K562 (cell line): ENCODE data around the gene CLIC1. TPM values are rescaled to one million over a fixed set of nuclear protein-coding genes. Genes with fewer than 3 reads are reported as not detected.

Source experiments
- ATAC-seq: fragments of 200-7000 bp; cut with Tn5 transposase; 3 replicates; pipeline ENCODE4 v1.9.1; 2020; ENCODE audit warnings: moderate library complexity
- BruUV-seq: library from RNA; stranded (reverse); fragments of 400-500 nt; replicated peaks from 2 replicates; lab custom pipeline; 2021; lab: Mats Ljungman, UMichigan
- CTCF ChIA-PET: fragments of 300-600 bp; formaldehyde crosslinking; extraction: SDS; loops from one replicate; lab custom pipeline; 2021; ENCODE audit warnings: low intra/inter-chr PET ratio; lab: Yijun Ruan, JAX
- POLR2A ChIA-PET: fragments of 300-600, 350-650 bp; sonication (Branson Sonifier 250); formaldehyde crosslinking; extraction: SDS; loops from one replicate; lab custom pipeline; 2021; ENCODE audit warnings: antibody characterized with exemption, inconsistent platforms; lab: Yijun Ruan, JAX
- DNase-seq, 4 experiments: peaks; one replicate each; pipeline versions ENCODE4 v3.0.0 to v3.0.0-alpha.2; 2011 to 2018; ENCODE audit warnings: low spot score in 3 of 4, mixed read lengths in 3 of 4; ENCODE audit errors: extremely low read depth in 1 of 4
- FAIRE-seq: peaks from 2 replicates; lab custom pipeline; 2011; peaks lifted over from hg19 to GRCh38; lab: Jason Lieb, UNC
- H2AFZ ChIP-seq: 2 replicates; pipeline ENCODE4 v1.6.0; 2011; ENCODE audit warnings: low read depth, low read length, control low read depth, inconsistent platforms
- H3K27ac ChIP-seq: fragments of 200-600 bp; 3 replicates; pipeline ENCODE4 v1.8.0; 2011; ENCODE audit warnings: low read depth, mild to moderate bottlenecking, control low read depth, inconsistent platforms, low read length, moderate library complexity, mixed read lengths; ENCODE audit errors: extremely low read depth
- H3K27me3 ChIP-seq, 2 experiments: fragments of 300-600 bp in 1 of 2; 2 replicates in 1 of 2; 3 replicates in 1 of 2; pipeline versions ENCODE4 v1.6.0 to v1.8.0; 2011; ENCODE audit warnings: inconsistent platforms in 2 of 2, low read length in 2 of 2, mild to moderate bottlenecking in 1 of 2, mixed read lengths in 1 of 2, moderate library complexity in 1 of 2; ENCODE audit not compliant: control insufficient read depth in 2 of 2, insufficient read depth in 2 of 2
- H3K36me3 ChIP-seq: fragments of 300-600 bp; 3 replicates; pipeline ENCODE4 v1.8.0; 2011; ENCODE audit warnings: mild to moderate bottlenecking, low read length, inconsistent platforms; ENCODE audit not compliant: control insufficient read depth, insufficient read depth
- H3K4me1 ChIP-seq, 2 experiments: fragments of 200-600 bp in 1 of 2; replicated peaks in 1 of 2; 2 replicates in 1 of 2; 3 replicates in 1 of 2; pipeline versions ENCODE4 v1.5.1 to v1.8.0; 2011; ENCODE audit warnings: inconsistent platforms in 2 of 2, low read length in 2 of 2, mild to moderate bottlenecking in 1 of 2, mixed read lengths in 1 of 2, moderate library complexity in 1 of 2; ENCODE audit not compliant: control insufficient read depth in 2 of 2, insufficient read depth in 2 of 2
- H3K4me2 ChIP-seq: 2 replicates; pipeline ENCODE4 v1.6.1; 2011; ENCODE audit warnings: low read length, control low read depth, inconsistent platforms, mixed read lengths; ENCODE audit not compliant: insufficient read depth
- H3K4me3 ChIP-seq: fragments of 200-600 bp; sonication (generic), shearing (Covaris generic); 2 replicates; pipeline ENCODE4 v1.5.1; 2016; ENCODE audit warnings: control low read depth, inconsistent platforms
- H3K79me2 ChIP-seq: fragments of 200-600 bp; 3 replicates; pipeline ENCODE4 v1.8.0; 2011; ENCODE audit warnings: low read length, inconsistent platforms; ENCODE audit not compliant: control insufficient read depth, insufficient read depth
- H3K9ac ChIP-seq, 2 experiments: 2 replicates each; pipeline versions ENCODE4 v1.6.0 to v1.6.1; 2011; ENCODE audit warnings: low read depth in 2 of 2, low read length in 2 of 2, control low read depth in 1 of 2, inconsistent platforms in 1 of 2, mild to moderate bottlenecking in 1 of 2, mixed read lengths in 1 of 2; ENCODE audit not compliant: insufficient read depth in 1 of 2
- H3K9me1 ChIP-seq: one replicate; pipeline ENCODE4 v1.6.0; 2011; ENCODE audit warnings: inconsistent platforms, mild to moderate bottlenecking, low read length, moderate library complexity; ENCODE audit not compliant: control insufficient read depth, insufficient read depth
- H3K9me3 ChIP-seq: replicated peaks from 2 replicates; pipeline ENCODE4 v1.5.1; 2011; ENCODE audit warnings: low read depth, low read length, inconsistent platforms; ENCODE audit not compliant: control insufficient read depth, insufficient read depth
- H4K20me1 ChIP-seq: replicated peaks from 2 replicates; pipeline ENCODE4 v1.6.1; 2011; ENCODE audit warnings: low read length, inconsistent platforms, mixed read lengths; ENCODE audit not compliant: control insufficient read depth, insufficient read depth
- CHD2 ChIP-seq: IDR thresholded peaks from 2 replicates; pipeline ENCODE4 v1.6.1; 2011; ENCODE audit warnings: low read depth, low read length
- CLOCK ChIP-seq: fragments of 250-450 bp; sonication (Bioruptor Pico); IDR thresholded peaks from 2 replicates; pipeline ENCODE4 v1.4.0; 2020; ENCODE audit warnings: mild to moderate bottlenecking, moderate library complexity, borderline replicate concordance
- CSDE1 ChIP-seq, 2 experiments: fragments of 450-650 bp; IDR thresholded peaks; 2 replicates each; pipeline ENCODE4 v1.6.1; 2016; ENCODE audit warnings: mild to moderate bottlenecking in 1 of 2
- ELF4 ChIP-seq: fragments of 450-650 bp; formaldehyde crosslinking; IDR thresholded peaks from 2 replicates; pipeline ENCODE4 v1.4.0; 2022; ENCODE audit warnings: missing genetic modification characterization
- FOXA1 ChIP-seq: fragments of 450-650 bp; IDR thresholded peaks from 2 replicates; pipeline ENCODE4 v1.6.1; 2016; ENCODE audit warnings: mild to moderate bottlenecking, borderline replicate concordance
- MAZ ChIP-seq, 2 experiments: fragments of 450-650 bp in 1 of 2; sonication (generic) in 1 of 2; formaldehyde crosslinking; IDR thresholded peaks in 1 of 2; conservative IDR thresholded peaks in 1 of 2; 2 replicates each; pipeline versions ENCODE4 v1.4.0 to v1.5.0; 2020; ENCODE audit warnings: mild to moderate bottlenecking in 1 of 2, missing genetic modification reagents in 1 of 2
- PHB2 ChIP-seq: fragments of 450-650 bp; IDR thresholded peaks from 2 replicates; pipeline ENCODE4 v1.6.1; 2017; ENCODE audit warnings: low read depth
- PRDM10 ChIP-seq: fragments of 450-650 bp; IDR thresholded peaks from 2 replicates; pipeline ENCODE4 v1.6.1; 2018; ENCODE audit not compliant: partially characterized antibody
- SMARCA5 ChIP-seq: fragments of 450-650 bp; IDR thresholded peaks from 2 replicates; pipeline ENCODE4 v1.6.1; 2016
- SNRNP70 ChIP-seq: fragments of 200-400 bp; formaldehyde crosslinking; optimal IDR thresholded peaks from 2 replicates; pipeline ENCODE3; 2017; ENCODE audit warnings: low read depth, low read length
- TARDBP ChIP-seq: fragments of 450-650 bp; IDR thresholded peaks from 2 replicates; pipeline ENCODE4 v1.6.1; 2016
- WGBS: fragments of 100-300 bp; shearing (Covaris generic); methylation state at CpG from one replicate; pipeline ENCODE4 v1.1.6; 2016; ENCODE audit warnings: low coverage, mixed read lengths; ENCODE audit not compliant: insufficient coverage; ENCODE audit errors: missing lambda C conversion rate; 5-methylcytosine and 5-hydroxymethylcytosine counted together
- in situ Hi-C: fragments of 300-500 bp; cut with MboI; formaldehyde crosslinking; loops from 4 replicates; pipeline ENCODE4 v1.15.0; 2018; ENCODE audit warnings: inconsistent platforms, mixed read lengths
- intact Hi-C: fragments of 100-400 bp; cut with micrococcal nuclease; formaldehyde crosslinking; loops from 2 replicates; pipeline ENCODE4 v1.14.2; 2022
- polyA plus RNA-seq, 8 experiments: library from polyadenylated mRNA; depleted of rRNA in 4 of 8; stranded (reverse) in 5 of 8; unstranded in 3 of 8; fragments of >200 nt; fragmentation: Nextera tagmentation in 2 of 8; fragmentation: Illumina TruSeq in 1 of 8; extraction: Ambion mirVana in 2 of 8; extraction: Trizol in 1 of 8; gene quantifications; 2 replicates each; pipeline versions ENCODE4 v1.2.1 to v1.2.3, GENCODE V29; 2011 to 2014; ENCODE audit warnings: inconsistent platforms in 1 of 8, missing spikeins in 1 of 8
- total RNA-seq, 7 experiments: library from RNA; depleted of rRNA in 6 of 7; stranded (reverse); fragments of >200 nt in 6 of 7; fragmentation: Illumina TruSeq in 2 of 7; extraction: Trizol in 2 of 7; gene quantifications; 2 replicates each; pipeline versions ENCODE4 v1.2.1 to v1.2.3, GENCODE V29; 2011 to 2021; ENCODE audit warnings: low replicate concordance in 1 of 7
- TF ChIP-seq, protein P1 (sequence below): sonication (generic); formaldehyde crosslinking; IDR thresholded peaks from 2 replicates; pipeline ENCODE4 v1.8.1; 2023; ENCODE audit warnings: mild to moderate bottlenecking, missing genetic modification reagents

The CLIC1 gene
- total and polyA plus RNA-seq, 9 of the 15 experiments (the other 6 are each of a cell fraction or from before 2014, with no cell fraction given), result 1,267 to 2,419 (median 1,808) TPM

GRCh38 chr6:31737991-31738979, 2.0 kb upstream of the CLIC1 start:
- FAIRE-seq (peak; percentile 99), DNase-seq (peak; percentile 72 to 98 (median 83)), ATAC-seq (peak; percentile 42)
- ChIA-PET POLR2A (interaction anchor here (0.6 to 13.1 kb wide), 37 partner anchors 12 to 1234 kb away, joined by 3 to 236 read pairs (median 5); partner anchors contain the start of genes ABHD16A, BAG6, C6orf47 and CSNK2B), CTCF (no interaction called here)
- WGBS, result 4% methylated on average over 6 of the region's 6 CpGs
- peak overlapping the region; percentile 86 to 99; a peak in 3 of 4 replicates for H3K9ac ChIP-seq
- no peaks in the 10 kb centered on the region for H3K9me1 ChIP-seq
- H3K4me3 ChIP-seq, result peak overlapping the region; percentile 28
- intact Hi-C loops, result loop anchor here (1.0 to 10.0 kb wide), 5 partner anchors 58 to 391 kb away; partner anchors contain the start of genes ATF6B, DXO and HSPA1B
- H2AFZ ChIP-seq, result peak overlapping the region; percentile 73
- H3K36me3 ChIP-seq, result peaks cover 50% of the 10 kb centered on the region
- no peaks in the 10 kb centered on the region for H3K27me3 ChIP-seq
- H3K4me1 ChIP-seq, result peaks cover 53 to 64% of the 10 kb centered on the region in 2 experiments
- TSS peak; percentile 33 for BruUV-seq
- peak overlapping the region; percentile 85 for H3K4me2 ChIP-seq
- peaks cover 24% of the 10 kb centered on the region for H4K20me1 ChIP-seq
- H3K9me3 ChIP-seq, result no peaks in the 10 kb centered on the region
- peaks cover 85% of the 10 kb centered on the region for H3K79me2 ChIP-seq
- in situ Hi-C loops, result no loop called here
- peak overlapping the region; percentile 95 for H3K27ac ChIP-seq
- TF ChIP-seq CLOCK (CRISPR knock-in tag), result no peak; the same call in 1 of the 2 replicates
- no peak for TF ChIP-seq PRDM10
- no peak for TF ChIP-seq TARDBP
- peak; percentile 64 to 91 for TF ChIP-seq MAZ (CRISPR knock-in tag; conservative IDR thresholded peaks at IDR 0.05 in 1 of 2, IDR thresholded peaks at IDR 0.05 in 1 of 2)
- TF ChIP-seq, protein P1, sequence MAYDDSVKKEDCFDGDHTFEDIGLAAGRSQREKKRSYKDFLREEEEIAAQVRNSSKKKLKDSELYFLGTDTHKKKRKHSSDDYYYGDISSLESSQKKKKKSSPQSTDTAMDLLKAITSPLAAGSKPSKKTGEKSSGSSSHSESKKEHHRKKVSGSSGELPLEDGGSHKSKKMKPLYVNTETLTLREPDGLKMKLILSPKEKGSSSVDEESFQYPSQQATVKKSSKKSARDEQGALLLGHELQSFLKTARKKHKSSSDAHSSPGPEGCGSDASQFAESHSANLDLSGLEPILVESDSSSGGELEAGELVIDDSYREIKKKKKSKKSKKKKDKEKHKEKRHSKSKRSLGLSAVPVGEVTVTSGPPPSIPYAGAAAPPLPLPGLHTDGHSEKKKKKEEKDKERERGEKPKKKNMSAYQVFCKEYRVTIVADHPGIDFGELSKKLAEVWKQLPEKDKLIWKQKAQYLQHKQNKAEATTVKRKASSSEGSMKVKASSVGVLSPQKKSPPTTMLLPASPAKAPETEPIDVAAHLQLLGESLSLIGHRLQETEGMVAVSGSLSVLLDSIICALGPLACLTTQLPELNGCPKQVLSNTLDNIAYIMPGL, result 0 out of 2 replicates have a peak, but pooled peaks have one; percentile 30
- 0 out of 4 replicates have a peak, but pooled peaks of 1 of the 2 experiments have one; percentile 23 for TF ChIP-seq CSDE1 (IDR thresholded peaks at IDR 0.05)
- no peak for TF ChIP-seq PHB2
- TF ChIP-seq SMARCA5, result peak; percentile 27; the same call in 1 of the 2 replicates
- no peak for TF ChIP-seq CHD2
- no peak for TF ChIP-seq FOXA1
- TF ChIP-seq ELF4 (CRISPR knock-in tag), result peak; percentile 86
- no peak for TF ChIP-seq SNRNP70
